Measurements from ENCODE around the gene C12orf57.

The C12orf57 gene

GRCh38 chr12:6947615-6948014 is 3.8 kb downstream of the C12orf57 start:
- no peak for DNase-seq (ENCODE audit: extremely low read depth, low read depth)

GRCh38 chr12:6948873-6949594 is 5.2 kb downstream of the C12orf57 start:
- no peak for TF ChIP-seq CTCF (IDR thresholded peaks at IDR 0.05; ENCODE audit: low read depth, low read length)
- DNase-seq (ENCODE audit: extremely low read depth, low read depth), result no peak

More at GRCh38 chr12:6947615-6948014, 3.8 kb downstream of the C12orf57 start:
- no peak for TF ChIP-seq CTCF (IDR thresholded peaks at IDR 0.05; ENCODE audit: low read depth, low read length)

- DNase-seq (ENCODE audit: extremely low read depth, low read depth), result no peak
- TF ChIP-seq CTCF (IDR thresholded peaks at IDR 0.05; ENCODE audit: low read depth, low read length), result no peak
Observed at GRCh38 chr12:6950401-6950801, 6.6 kb downstream of the C12orf57 start.

GRCh38 chr12:6950811-6951540 is 7.2 kb downstream of the C12orf57 start, which contains the start of gene PTPN6:
Gene PTPN6, plus strand, starts transcription at chr12:6951356. Its CDS starts 157 bp downstream, at chr12:6951513.
- no peak for TF ChIP-seq CTCF (IDR thresholded peaks at IDR 0.05; ENCODE audit: low read depth, low read length)
- DNase-seq (ENCODE audit: extremely low read depth, low read depth), result no peak

- DNase-seq (ENCODE audit: extremely low read depth, low read depth), result no peak
- no peak for TF ChIP-seq CTCF (IDR thresholded peaks at IDR 0.05; ENCODE audit: low read depth, low read length)
Observed at GRCh38 chr12:6951551-6952120, 7.8 kb downstream of the C12orf57 start.

- TF ChIP-seq CTCF (IDR thresholded peaks at IDR 0.05; ENCODE audit: low read depth, low read length), result no peak
- DNase-seq (ENCODE audit: extremely low read depth, low read depth), result no peak
Observed at GRCh38 chr12:6952121-6952862, 8.5 kb downstream of the C12orf57 start.
